OCI-LY1 (cell line): ENCODE measurements around the gene PTPN14.

ENCODE experiments used
- CTCF ChIP-seq: fragments of 200-600 bp; sonication (generic), shearing (Covaris generic); IDR thresholded peaks from 2 replicates; pipeline ENCODE4 v1.5.1; 2017; ENCODE audit warnings: mild to moderate bottlenecking, antibody characterized with exemption, low read length, moderate library complexity, mixed read lengths
- EZH2 ChIP-seq: fragments of 200-600 bp; sonication (generic), shearing (Covaris generic); IDR thresholded peaks from 2 replicates; pipeline ENCODE4 v1.8.0; 2017; ENCODE audit warnings: borderline replicate concordance, mixed run types, mild to moderate bottlenecking, antibody characterized with exemption, low read length, moderate library complexity, mixed read lengths

DNA sequence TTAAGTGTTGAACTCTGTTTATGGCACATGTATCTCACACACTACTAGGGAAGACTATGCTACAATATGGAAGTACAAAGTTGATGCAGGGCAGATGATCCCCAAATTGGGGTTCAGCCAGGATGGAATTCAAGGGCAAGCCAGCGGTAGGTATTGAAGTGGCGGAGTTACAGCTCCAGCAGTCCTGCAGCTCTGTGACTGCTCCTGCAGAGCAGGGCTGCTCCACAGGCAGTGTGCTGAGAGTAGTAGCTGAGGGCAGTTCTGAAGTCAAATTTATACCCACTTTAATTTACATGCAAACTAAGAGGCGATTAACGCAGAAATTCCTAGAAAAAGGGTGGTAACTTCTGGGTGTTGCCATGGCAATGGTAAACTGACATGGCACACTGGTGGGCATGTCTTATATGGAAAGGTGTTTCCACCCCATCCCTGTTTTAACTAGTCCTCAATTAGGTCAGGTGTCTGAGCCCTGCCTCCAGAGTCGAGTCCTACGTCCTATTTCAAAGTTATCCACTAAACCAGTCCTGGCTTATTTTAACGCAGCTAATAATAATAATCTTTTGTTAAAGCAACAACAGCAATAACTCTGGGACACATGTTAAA is 31.0 kb upstream of the PTPN14 start:
- TF ChIP-seq CTCF (no peak), EZH2 (no peak)
